Panc1 (cell line): ENCODE results near the gene STK39. TPM values are rescaled to one million over a fixed set of nuclear protein-coding genes. Genes with fewer than 3 reads are reported as not detected.

Source experiments
- ATAC-seq: fragments of 200-7000 bp; cut with Tn5 transposase; 2 replicates; pipeline ENCODE4 v1.9.1; 2020; ENCODE audit warnings: mild to moderate bottlenecking, moderate library complexity
- BruUV-seq: library from RNA; stranded (reverse); fragments of 400-500 nt; replicated peaks from 2 replicates; lab custom pipeline; 2021; lab: Mats Ljungman, UMichigan
- CTCF ChIA-PET: fragments of 300-600 bp; sonication (Branson Sonifier 250); formaldehyde crosslinking; loops from one replicate; lab custom pipeline; 2022; ENCODE audit warnings: antibody characterized with exemption; lab: Charles Lee
- POLR2A ChIA-PET: fragments of 300-600 bp; sonication (Branson Sonifier 250); formaldehyde crosslinking; loops from one replicate; lab custom pipeline; 2022; ENCODE audit warnings: antibody characterized with exemption; lab: Charles Lee
- DNase-seq: peaks from one replicate; pipeline ENCODE4 v3.0.0-alpha.2; 2010; ENCODE audit warnings: low read depth, low spot score
- H3K27ac ChIP-seq: 2 replicates; pipeline ENCODE4 v1.5.1; 2011; ENCODE audit warnings: mild to moderate bottlenecking, low read length, inconsistent platforms
- H3K27me3 ChIP-seq: fragments of 200-500 bp; sonication (Bioruptor generic); 2 replicates; pipeline ENCODE4 v1.6.0; 2014; ENCODE audit warnings: low read length, inconsistent platforms; ENCODE audit not compliant: control insufficient read depth, insufficient read depth
- H3K36me3 ChIP-seq: fragments of 200-500 bp; sonication (Bioruptor generic); 2 replicates; pipeline ENCODE4 v1.5.1; 2014; ENCODE audit warnings: inconsistent platforms, mild to moderate bottlenecking, low read length, moderate library complexity; ENCODE audit not compliant: control insufficient read depth, insufficient read depth
- H3K4me1 ChIP-seq: 2 replicates; pipeline ENCODE4 v1.5.1; 2011; ENCODE audit warnings: inconsistent platforms, mild to moderate bottlenecking, low read length, moderate library complexity; ENCODE audit not compliant: control insufficient read depth, insufficient read depth
- H3K4me3 ChIP-seq, 2 experiments: 2 replicates each; pipeline ENCODE4 v1.5.1; 2011 to 2012; ENCODE audit warnings: low read depth in 2 of 2, low read length in 2 of 2, mild to moderate bottlenecking in 2 of 2, inconsistent platforms in 1 of 2, moderate library complexity in 1 of 2
- H3K9me3 ChIP-seq: fragments of 200-500 bp; sonication (Bioruptor generic); 2 replicates; pipeline ENCODE4 v1.5.1; 2014; ENCODE audit warnings: low read depth, mild to moderate bottlenecking, inconsistent platforms, low read length, moderate library complexity; ENCODE audit not compliant: control insufficient read depth, insufficient read depth
- CTCF ChIP-seq: fragments of 450-650 bp; IDR thresholded peaks from 2 replicates; pipeline ENCODE4 v1.5.1; 2017; ENCODE audit warnings: mild to moderate bottlenecking
- POLR2AphosphoS5 ChIP-seq: IDR thresholded peaks from 2 replicates; pipeline ENCODE4 v1.6.1; 2012; ENCODE audit warnings: mild to moderate bottlenecking, low read depth, low read length, moderate library complexity
- REST ChIP-seq, 2 experiments: IDR thresholded peaks; 2 replicates each; pipeline ENCODE4 v1.6.1; 2011 to 2012; ENCODE audit warnings: low read depth in 2 of 2, control low read depth in 1 of 2, low read length in 1 of 2, mild to moderate bottlenecking in 1 of 2, moderate library complexity in 1 of 2; ENCODE audit not compliant: insufficient read depth in 1 of 2
- SIN3A ChIP-seq: IDR thresholded peaks from 2 replicates; pipeline ENCODE4 v1.6.1; 2012; ENCODE audit warnings: low read depth, mild to moderate bottlenecking, low read length, moderate library complexity, borderline replicate concordance; ENCODE audit not compliant: insufficient read depth
- TCF7L2 ChIP-seq: IDR thresholded peaks from 2 replicates; pipeline ENCODE4 v1.6.1; 2011; ENCODE audit warnings: mild to moderate bottlenecking, low read depth, low read length, inconsistent platforms
- in situ Hi-C: cut with HindIII; loops from 2 replicates; pipeline ENCODE4 v1.10.0; 2016; ENCODE audit warnings: low sequenced_read_pairs, low pct_unique_long_range_greater_than_20kb
- intact Hi-C: fragments of 100-400 bp; cut with micrococcal nuclease; formaldehyde crosslinking; loops from one replicate; pipeline ENCODE4 v1.10.0; 2022; ENCODE audit not compliant: unreplicated experiment
- total RNA-seq: library from RNA; stranded (reverse); gene quantifications from one replicate; pipeline ENCODE4 v1.2.1, GENCODE V29; 2021; ENCODE audit not compliant: unreplicated experiment

Gene STK39
- total RNA-seq, 1 experiment from 2014 or later, result 14.0 TPM

- ChIA-PET CTCF (no interaction called here), POLR2A (no interaction called here)
- Histone ChIP-seq H3K9me3 (no peaks in the 10 kb centered on the region), H3K36me3 (no peaks in the 10 kb centered on the region), H3K4me1 (peaks cover 4% of the 10 kb centered on the region; the same call in 1 of the 2 replicates), H3K27me3 (no peaks in the 10 kb centered on the region), H3K27ac (no peak overlapping the region), H3K4me3 (no peak overlapping the region)
- TF ChIP-seq REST (IDR thresholded peaks at IDR 0.05; ENCODE audit: insufficient read depth in 1 of 2, low read depth in 2 of 2, low read length in 1 of 2) (no peak), TCF7L2 (no peak), POLR2AphosphoS5 (no peak), SIN3A (no peak), CTCF (no peak)
- in situ Hi-C loops (no loop called here), intact Hi-C loops (no loop called here)
- ATAC-seq (no peak), DNase-seq (no peak)
- BruUV-seq, result no TSS peak
Observed at GRCh38 chr2:168198476-168199207, 48.8 kb downstream of the STK39 start.

GRCh38 chr2:168196764-168197180 lies 50.6 kb downstream of the STK39 start:
- in situ Hi-C loops (no loop called here), intact Hi-C loops (no loop called here)
- Histone ChIP-seq H3K27me3 (no peaks in the 10 kb centered on the region), H3K4me3 (no peak overlapping the region), H3K9me3 (no peaks in the 10 kb centered on the region), H3K27ac (no peak overlapping the region), H3K4me1 (peaks cover 4% of the 10 kb centered on the region; the same call in 1 of the 2 replicates), H3K36me3 (no peaks in the 10 kb centered on the region)
- no peak for ATAC-seq
- DNase-seq, result no peak
- POLR2A ChIA-PET, result interaction anchor here (0.5 kb wide), 1 partner anchor 26 kb away, joined by 4 read pairs; no protein-coding TSS in a partner anchor
- BruUV-seq, result no TSS peak
- TF ChIP-seq TCF7L2 (no peak), REST (IDR thresholded peaks at IDR 0.05; ENCODE audit: insufficient read depth in 1 of 2, low read depth in 2 of 2, low read length in 1 of 2) (no peak), POLR2AphosphoS5 (no peak), SIN3A (no peak), CTCF (no peak)
- CTCF ChIA-PET, result no interaction called here
